SK-N-SH treated with all-trans-retinoic acid at 6 μM for 48 hours (cell line): ENCODE data around the gene GUCA2A.

Experiments used
- PATZ1 ChIP-seq: fragments of 250-450 bp; sonication (Bioruptor Pico); IDR thresholded peaks from 2 replicates; pipeline ENCODE4 v1.8.0; 2020; ENCODE audit warnings: mild to moderate bottlenecking, moderate library complexity, borderline replicate concordance
- TCF4 ChIP-seq: fragments of 250-450 bp; sonication (Bioruptor Pico); IDR thresholded peaks from 2 replicates; pipeline ENCODE4 v1.8.0; 2021; ENCODE audit warnings: mild to moderate bottlenecking, moderate library complexity, borderline replicate concordance

- TF ChIP-seq PATZ1 (CRISPR knock-in tag) (no peak), TCF4 (CRISPR knock-in tag) (no peak)
These were observed 13.7 kb upstream of the GUCA2A start for GRCh38 chr1:42178249-42178648.
